IMR-90 (cell line): ENCODE measurements around the gene CYREN. TPM values are rescaled to one million over a fixed set of nuclear protein-coding genes. Genes with fewer than 3 reads are reported as not detected.

Experiments
- ATAC-seq: fragments of 200-7000 bp; cut with Tn5 transposase; 2 replicates; pipeline ENCODE4 v1.9.1; 2020; ENCODE audit warnings: low read depth, mild to moderate bottlenecking, moderate library complexity
- BruUV-seq: library from RNA; stranded (reverse); fragments of 400-500 nt; replicated peaks from 2 replicates; lab custom pipeline; 2021; lab: Mats Ljungman, UMichigan
- CTCF ChIA-PET: fragments of 300-600 bp; formaldehyde crosslinking; extraction: SDS; loops from one replicate; lab custom pipeline; 2021; ENCODE audit warnings: antibody characterized with exemption; lab: Yijun Ruan, JAX
- POLR2A ChIA-PET: fragments of 300-600 bp; sonication (Branson Sonifier 250); formaldehyde crosslinking; loops from one replicate; lab custom pipeline; 2022; ENCODE audit warnings: antibody characterized with exemption; ENCODE audit not compliant: unreplicated experiment; lab: Charles Lee
- DNase-seq: peaks from one replicate; pipeline ENCODE4 v3.0.0; 2013
- H2AFZ ChIP-seq: replicated peaks from 2 replicates; pipeline ENCODE3; 2013; ENCODE audit warnings: low read length, mild to moderate bottlenecking; ENCODE audit not compliant: poor library complexity
- H2AK5ac ChIP-seq: 2 replicates; pipeline ENCODE4 v1.6.1; 2013; ENCODE audit warnings: low read depth, low read length, inconsistent platforms
- H2AK9ac ChIP-seq: replicated peaks from 2 replicates; pipeline ENCODE3; 2013; ENCODE audit warnings: mild to moderate bottlenecking, low read depth, low read length, moderate library complexity; ENCODE audit not compliant: poor library complexity
- H2BK120ac ChIP-seq: 2 replicates; pipeline ENCODE4 v1.6.1; 2013; ENCODE audit warnings: low read depth, low read length, inconsistent platforms
- H2BK15ac ChIP-seq: 3 replicates; pipeline ENCODE4 v1.6.1; 2013; ENCODE audit warnings: low read depth, low read length, inconsistent platforms
- H2BK20ac ChIP-seq: 2 replicates; pipeline ENCODE4 v1.6.1; 2013; ENCODE audit warnings: low read depth, mild to moderate bottlenecking, inconsistent platforms, low read length, moderate library complexity
- H2BK5ac ChIP-seq: 2 replicates; pipeline ENCODE4 v1.6.1; 2013; ENCODE audit warnings: mild to moderate bottlenecking, low read depth, low read length, inconsistent platforms; ENCODE audit not compliant: poor library complexity, severe bottlenecking
- H3K14ac ChIP-seq: replicated peaks from 2 replicates; pipeline ENCODE4 v1.6.1; 2013; ENCODE audit warnings: low read depth, low read length, inconsistent platforms
- H3K18ac ChIP-seq: 2 replicates; pipeline ENCODE4 v1.6.1; 2013; ENCODE audit warnings: low read depth, low read length, control low read depth
- H3K23ac ChIP-seq: 2 replicates; pipeline ENCODE4 v1.6.1; 2013; ENCODE audit warnings: low read depth, low read length, inconsistent platforms
- H3K27ac ChIP-seq: 2 replicates; pipeline ENCODE4 v1.5.1; 2013; ENCODE audit warnings: mild to moderate bottlenecking, control low read depth, low read length; ENCODE audit not compliant: insufficient read depth
- H3K27me3 ChIP-seq: 2 replicates; pipeline ENCODE4 v1.6.1; 2013; ENCODE audit warnings: low read length; ENCODE audit not compliant: control insufficient read depth, insufficient read depth
- H3K36me3 ChIP-seq: 2 replicates; pipeline ENCODE4 v1.6.1; 2013; ENCODE audit warnings: low read length, mixed read lengths; ENCODE audit not compliant: control insufficient read depth, insufficient read depth
- H3K4ac ChIP-seq: 2 replicates; pipeline ENCODE4 v1.6.1; 2013; ENCODE audit warnings: low read depth, low read length, inconsistent platforms
- H3K4me1 ChIP-seq: 2 replicates; pipeline ENCODE4 v1.6.1; 2013; ENCODE audit warnings: low read length, mixed read lengths; ENCODE audit not compliant: control insufficient read depth, insufficient read depth
- H3K4me2 ChIP-seq: 2 replicates; pipeline ENCODE4 v1.6.1; 2013; ENCODE audit warnings: low read depth, mild to moderate bottlenecking, control low read depth, low read length, moderate library complexity
- H3K4me3 ChIP-seq: 2 replicates; pipeline ENCODE4 v1.5.1; 2013; ENCODE audit warnings: low read depth, mild to moderate bottlenecking, control low read depth, low read length, moderate library complexity; ENCODE audit not compliant: insufficient read depth
- H3K56ac ChIP-seq: 2 replicates; pipeline ENCODE4 v1.6.1; 2013; ENCODE audit warnings: low read length, inconsistent platforms; ENCODE audit not compliant: insufficient read depth; ENCODE audit errors: extremely low read depth
- H3K79me1 ChIP-seq, 2 experiments: 2 replicates each; pipeline ENCODE4 v1.6.1; 2013; ENCODE audit warnings: low read length in 2 of 2, inconsistent platforms in 1 of 2, low read depth in 1 of 2
- H3K9ac ChIP-seq: 2 replicates; pipeline ENCODE4 v1.6.1; 2013; ENCODE audit warnings: low read depth, low read length, control low read depth
- H3K9me1 ChIP-seq: 2 replicates; pipeline ENCODE4 v1.6.1; 2013; ENCODE audit warnings: low read length, inconsistent platforms; ENCODE audit not compliant: insufficient read depth
- H3K9me3 ChIP-seq: 2 replicates; pipeline ENCODE4 v1.6.1; 2013; ENCODE audit warnings: low read length; ENCODE audit not compliant: control insufficient read depth, insufficient read depth
- H4K20me1 ChIP-seq: 2 replicates; pipeline ENCODE4 v1.6.1; 2013; ENCODE audit warnings: low read length, inconsistent platforms; ENCODE audit not compliant: insufficient read depth
- H4K5ac ChIP-seq: 2 replicates; pipeline ENCODE4 v1.6.1; 2013; ENCODE audit warnings: mild to moderate bottlenecking, low read depth, low read length, control low read depth
- H4K8ac ChIP-seq, 2 experiments: 2 replicates each; pipeline ENCODE4 v1.6.1; 2013; ENCODE audit warnings: low read depth in 2 of 2, low read length in 2 of 2, control low read depth in 1 of 2, inconsistent platforms in 1 of 2
- H4K91ac ChIP-seq: 2 replicates; pipeline ENCODE4 v1.6.1; 2013; ENCODE audit warnings: low read depth, low read length, inconsistent platforms; ENCODE audit not compliant: insufficient read depth
- BHLHE40 ChIP-seq: fragments of 150-350 bp; IDR thresholded peaks from 2 replicates; pipeline ENCODE4 v1.6.1; 2016; ENCODE audit warnings: mild to moderate bottlenecking, low read depth, low read length
- CEBPB ChIP-seq: IDR thresholded peaks from 2 replicates; pipeline ENCODE4 v1.6.1; 2012; ENCODE audit warnings: low read depth, low read length, improper control_type of control experiment
- CTCF ChIP-seq: conservative IDR thresholded peaks from 2 replicates; pipeline ENCODE4 v1.5.1; 2012; ENCODE audit warnings: mild to moderate bottlenecking, low read depth, low read length, improper control_type of control experiment
- ELK1 ChIP-seq: fragments of 150-350 bp; IDR thresholded peaks from 2 replicates; pipeline ENCODE4 v1.6.1; 2016; ENCODE audit warnings: low read depth, mild to moderate bottlenecking, low read length, moderate library complexity, borderline replicate concordance
- FOS ChIP-seq: fragments of 150-350 bp; IDR thresholded peaks from 2 replicates; pipeline ENCODE4 v1.6.1; 2016; ENCODE audit warnings: low read depth, low read length
- MAZ ChIP-seq: IDR thresholded peaks from 2 replicates; pipeline ENCODE4 v1.6.1; 2012; ENCODE audit warnings: low read depth, mild to moderate bottlenecking, low read length, improper control_type of control experiment, moderate library complexity, borderline replicate concordance
- MXI1 ChIP-seq: IDR thresholded peaks from 2 replicates; pipeline ENCODE4 v1.6.1; 2012; ENCODE audit warnings: low read depth, mild to moderate bottlenecking, low read length, moderate library complexity, borderline replicate concordance
- POLR2A ChIP-seq: IDR thresholded peaks from 2 replicates; pipeline ENCODE4 v1.6.1; 2012; ENCODE audit warnings: mild to moderate bottlenecking, low read depth, low read length
- RAD21 ChIP-seq: IDR thresholded peaks from 2 replicates; pipeline ENCODE4 v1.6.1; 2012; ENCODE audit warnings: low read length, improper control_type of control experiment
- RCOR1 ChIP-seq: IDR thresholded peaks from 2 replicates; pipeline ENCODE4 v1.6.1; 2012; ENCODE audit warnings: mild to moderate bottlenecking, low read length, improper control_type of control experiment; ENCODE audit not compliant: insufficient replicate concordance
- USF2 ChIP-seq: fragments of 150-350 bp; IDR thresholded peaks from 2 replicates; pipeline ENCODE4 v1.6.1; 2017; ENCODE audit warnings: mild to moderate bottlenecking, antibody characterized with exemption, low read length, low read depth
- WGBS, 2 experiments: methylation state at CpG; one replicate each; pipeline versions ENCODE4 v1.1.5 to v1.1.7; 2013; ENCODE audit warnings: missing lambda C conversion rate in 2 of 2; ENCODE audit not compliant: insufficient read length in 1 of 2; ENCODE audit errors: extremely low coverage in 2 of 2; 5-methylcytosine and 5-hydroxymethylcytosine counted together
- dilution Hi-C: fragments of 300-500 bp; cut with HindIII; formaldehyde crosslinking; loops from one replicate; pipeline ENCODE4 v1.14.3; 2018; ENCODE audit warnings: low sequenced_read_pairs; ENCODE audit not compliant: unreplicated experiment
- in situ Hi-C: fragments of 300-500 bp; cut with MboI; formaldehyde crosslinking; loops from 3 replicates; pipeline ENCODE4 v1.14.3; 2019; ENCODE audit warnings: low sequenced_read_pairs, inconsistent platforms, mixed read lengths
- intact Hi-C: fragments of 100-400 bp; cut with micrococcal nuclease; formaldehyde crosslinking; loops from 2 replicates; pipeline ENCODE4 v1.10.0; 2022
- polyA plus RNA-seq, 3 experiments: library from polyadenylated mRNA; depleted of rRNA; stranded (reverse); fragments of >200 nt; gene quantifications; 2 replicates each; pipeline ENCODE4 v1.2.3, GENCODE V29; 2012; ENCODE audit warnings: low replicate concordance in 1 of 3
- total RNA-seq: library from RNA; depleted of rRNA; stranded (reverse); fragments of >200 nt; gene quantifications from 2 replicates; pipeline ENCODE4 v1.2.3, GENCODE V29; 2012

CYREN gene
- total and polyA plus RNA-seq, 2 of the 4 experiments (the other 2 are of a cell fraction) = 26.5 to 29.2 TPM

- in situ Hi-C loops = no loop called here
- H3K27ac ChIP-seq = no peak overlapping the region
These were observed 30.4 kb upstream of the CYREN start for GRCh38 chr7:135200821-135201331.

More at GRCh38 chr7:135200821-135201331, 30.4 kb upstream of the CYREN start:
- H3K4me1 ChIP-seq = peaks cover 5% of the 10 kb centered on the region; the same call in 1 of the 2 replicates
- 0 out of 2 replicates have a peak overlapping the region, but pooled peaks have one; percentile 11 for H3K23ac ChIP-seq
- intact Hi-C loops (no loop called here), dilution Hi-C loops (no loop called here)
- H3K4me2 ChIP-seq = no peak overlapping the region
- H3K56ac ChIP-seq = no peak overlapping the region
- no peak overlapping the region for H3K4me3 ChIP-seq
- H3K9me1 ChIP-seq = peaks cover 17% of the 10 kb centered on the region
- H4K91ac ChIP-seq = no peak overlapping the region
- no peak overlapping the region for H2AK5ac ChIP-seq
- no peak overlapping the region for H4K5ac ChIP-seq
- H3K9me3 ChIP-seq = no peaks in the 10 kb centered on the region
- H3K9ac ChIP-seq = no peak overlapping the region
- no peak overlapping the region for H4K8ac ChIP-seq
- no peak overlapping the region for H3K14ac ChIP-seq
- H2BK120ac ChIP-seq = no peak overlapping the region
- ChIA-PET CTCF (no interaction called here), POLR2A (no interaction called here)
- no peak overlapping the region for H2BK15ac ChIP-seq
- no TSS peak for BruUV-seq
- peaks cover 14% of the 10 kb centered on the region for H3K36me3 ChIP-seq
- H3K27me3 ChIP-seq = no peaks in the 10 kb centered on the region
- no peak overlapping the region for H2AK9ac ChIP-seq
- no peak overlapping the region for H3K4ac ChIP-seq
- H3K18ac ChIP-seq = no peak overlapping the region
- no peaks in the 10 kb centered on the region for H4K20me1 ChIP-seq
- no peak overlapping the region for H2BK5ac ChIP-seq
- WGBS, 2 experiments = no CpG with 5 or more reads among the region's 3 CpGs
- TF ChIP-seq USF2 (no peak), CTCF (no peak), CEBPB (no peak), ELK1 (no peak), MXI1 (no peak), RAD21 (no peak), POLR2A (no peak), MAZ (no peak), FOS (no peak), BHLHE40 (no peak), RCOR1 (no peak)
- DNase-seq (no peak), ATAC-seq (no peak)
- H2BK20ac ChIP-seq = no peak overlapping the region
- peaks cover 4 to 12% of the 10 kb centered on the region in 2 experiments; a peak in 3 of 4 replicates for H3K79me1 ChIP-seq
- H2AFZ ChIP-seq = no peak overlapping the region
